Psoas muscle (tissue), 8 donors: Measurements from ENCODE around the gene CNTFR. TPM values are rescaled to one million over a fixed set of nuclear protein-coding genes. Genes with fewer than 3 reads are reported as not detected.

ENCODE experiments used
- ATAC-seq, 4 donors: fragments of 200-7000 bp; cut with Tn5 transposase; one replicate each; pipeline ENCODE4 v1.9.1; 2020; ENCODE audit warnings: moderate library complexity in 3 of 4, mild to moderate bottlenecking in 2 of 4
- DNase-seq, 2 donors: peaks; one replicate each; pipeline ENCODE4 v3.0.0-alpha.2; 2020
- H3K27ac ChIP-seq: fragments of 200-600 bp; one replicate; pipeline ENCODE4 v1.8.0; 2022
- H3K27me3 ChIP-seq, 3 donors: fragments of 200-600 bp in 1 of 3; one replicate each; pipeline versions ENCODE4 v1.6.1 to v1.8.0; 2013 to 2022; ENCODE audit warnings: low read length in 2 of 3, mild to moderate bottlenecking in 2 of 3, moderate library complexity in 1 of 3; ENCODE audit not compliant: insufficient read depth in 3 of 3
- H3K36me3 ChIP-seq, 2 donors: fragments of 200-600 bp in 1 of 2; one replicate each; pipeline versions ENCODE4 v1.6.1 to v1.8.0; 2013 to 2022; ENCODE audit warnings: low read depth in 1 of 2, mild to moderate bottlenecking in 1 of 2, moderate library complexity in 1 of 2; ENCODE audit not compliant: insufficient read depth in 1 of 2
- H3K4me1 ChIP-seq: fragments of 200-600 bp; one replicate; pipeline ENCODE4 v1.8.0; 2022
- H3K4me3 ChIP-seq: fragments of 200-600 bp; one replicate; pipeline ENCODE4 v1.8.0; 2022; ENCODE audit warnings: mild to moderate bottlenecking
- H3K9me3 ChIP-seq: fragments of 200-600 bp; one replicate; pipeline ENCODE4 v1.8.0; 2022
- CTCF ChIP-seq: fragments of 200-600 bp; IDR thresholded peaks from one replicate; pipeline ENCODE4 v1.8.0; 2022; ENCODE audit warnings: antibody characterized with exemption
- WGBS, 3 donors: extraction: QIAGEN DNeasy Blood & Tissue Kit; methylation state at CpG; one replicate each; pipeline versions ENCODE4 v1.1.6 to v1.1.7; 2013; 5-methylcytosine and 5-hydroxymethylcytosine counted together
- intact Hi-C, 2 donors: fragments of 100-400 bp; cut with DNase I; formaldehyde crosslinking; loops; one replicate each; pipeline versions ENCODE4 v1.11.0 to v1.14.2; 2022
- polyA plus RNA-seq, 3 donors: library from polyadenylated mRNA; stranded (reverse); fragments of 200-250 nt; gene quantifications; one replicate each; pipeline ENCODE4 v1.2.3, GENCODE V29; 2013
- total RNA-seq, 4 donors: library from RNA; stranded (reverse); fragmentation: NEBNext Ultra II Directional in 2 of 4; extraction: Animal tissue kit (Norgen Biotek cat#: 25700) in 2 of 4; gene quantifications; one replicate each; pipeline versions ENCODE4 v1.2.1 to v1.2.4, GENCODE V29; 2021 to 2023
- donor health status: healthy with polysubstance abuse.
- donor health status: DM: no; HTN: no; CAD: no; lungs with moderate emphysema.
- donor health status: Bipolar disorder and iron deficiency.
- donor health status: healthy.
- donor health status: DM: yes; HTN: yes; CAD: no.
- donor health status: DM: no; HTN: no; CAD: no.
- donor health status: DM: no; HTN: no; CAD: no.
- donor health status: DM: yes; HTN: yes; CAD: no.

The CNTFR gene
- total and polyA plus RNA-seq, 7 donors = 32.3 to 97.4 (median 64.4) TPM

GRCh38 chr9:34555002-34555348 is 34.5 kb downstream of the CNTFR start:
- TF ChIP-seq CTCF = no peak
- Histone ChIP-seq H3K4me1 (peaks cover 39% of the 10 kb centered on the region), H3K9me3 (no peaks in the 10 kb centered on the region), H3K4me3 (no peak overlapping the region), H3K27me3 (no peaks in the 10 kb centered on the region), H3K36me3 (peaks cover 0 to 22% of the 10 kb centered on the region in 2 donors), H3K27ac (peak overlapping the region; percentile 3)
- ATAC-seq = no peak
- WGBS, 3 donors = 30 to 47% (median 33%) methylated on average over 23 of the region's 23 CpGs
- intact Hi-C loops = no loop called here
- peak; percentile 44 to 65 for DNase-seq

- TF ChIP-seq CTCF = no peak
- H3K4me3 ChIP-seq = no peak overlapping the region
- H3K4me1 ChIP-seq = peaks cover 34% of the 10 kb centered on the region
- peak overlapping the region; percentile 50 for H3K27ac ChIP-seq
- no peaks in the 10 kb centered on the region for H3K9me3 ChIP-seq
- WGBS, 3 donors = 52 to 73% (median 59%) methylated on average over 16 of the region's 16 CpGs
- H3K36me3 ChIP-seq = peaks cover 0 to 22% of the 10 kb centered on the region in 2 donors
- intact Hi-C loops = no loop called here
- no peaks in the 10 kb centered on the region for H3K27me3 ChIP-seq
- DNase-seq (peak in 1 of 2 donors; percentile 50), ATAC-seq (no peak)
Observed at GRCh38 chr9:34554211-34555001, 35.1 kb downstream of the CNTFR start.

- DNase-seq (peak in 1 of 2 donors; percentile 46), ATAC-seq (no peak)
- intact Hi-C loops = no loop called here
- Histone ChIP-seq H3K4me1 (peaks cover 29% of the 10 kb centered on the region), H3K36me3 (peaks cover 0 to 22% of the 10 kb centered on the region in 2 donors), H3K9me3 (no peaks in the 10 kb centered on the region), H3K27ac (no peak overlapping the region), H3K27me3 (no peaks in the 10 kb centered on the region), H3K4me3 (no peak overlapping the region)
- no peak for TF ChIP-seq CTCF
- 85 to 91% (median 85%) methylated on average over 17 to 18 of the region's 18 CpGs for WGBS, 3 donors
Observed at GRCh38 chr9:34553511-34554021, 36.0 kb downstream of the CNTFR start.

GRCh38 chr9:34552986-34553385 is 36.5 kb downstream of the CNTFR start:
- no peaks in the 10 kb centered on the region for H3K9me3 ChIP-seq
- H3K27ac ChIP-seq = no peak overlapping the region
- 92 to 97% (median 94%) methylated on average over 2 of the region's 2 CpGs for WGBS, 3 donors
- H3K4me3 ChIP-seq = no peak overlapping the region
- DNase-seq = peak in 1 of 2 donors; percentile 43
- TF ChIP-seq CTCF = no peak
- peaks cover 0 to 22% of the 10 kb centered on the region in 2 donors for H3K36me3 ChIP-seq
- ATAC-seq = no peak
- H3K27me3 ChIP-seq = no peaks in the 10 kb centered on the region
- intact Hi-C loops = no loop called here
- peaks cover 23% of the 10 kb centered on the region for H3K4me1 ChIP-seq
